Panc1 (cell line): Measurements from ENCODE around the gene KCNQ2. TPM values are rescaled to one million over a fixed set of nuclear protein-coding genes. Genes with fewer than 3 reads are reported as not detected.

Experiments
- ATAC-seq: fragments of 200-7000 bp; cut with Tn5 transposase; 2 replicates; pipeline ENCODE4 v1.9.1; 2020; ENCODE audit warnings: mild to moderate bottlenecking, moderate library complexity
- BruUV-seq: library from RNA; stranded (reverse); fragments of 400-500 nt; replicated peaks from 2 replicates; lab custom pipeline; 2021; lab: Mats Ljungman, UMichigan
- CTCF ChIA-PET: fragments of 300-600 bp; sonication (Branson Sonifier 250); formaldehyde crosslinking; loops from one replicate; lab custom pipeline; 2022; ENCODE audit warnings: antibody characterized with exemption; lab: Charles Lee
- POLR2A ChIA-PET: fragments of 300-600 bp; sonication (Branson Sonifier 250); formaldehyde crosslinking; loops from one replicate; lab custom pipeline; 2022; ENCODE audit warnings: antibody characterized with exemption; lab: Charles Lee
- DNase-seq: peaks from one replicate; pipeline ENCODE4 v3.0.0-alpha.2; 2010; ENCODE audit warnings: low read depth, low spot score
- H3K27ac ChIP-seq: 2 replicates; pipeline ENCODE4 v1.5.1; 2011; ENCODE audit warnings: mild to moderate bottlenecking, low read length, inconsistent platforms
- H3K27me3 ChIP-seq: fragments of 200-500 bp; sonication (Bioruptor generic); 2 replicates; pipeline ENCODE4 v1.6.0; 2014; ENCODE audit warnings: low read length, inconsistent platforms; ENCODE audit not compliant: control insufficient read depth, insufficient read depth
- H3K36me3 ChIP-seq: fragments of 200-500 bp; sonication (Bioruptor generic); 2 replicates; pipeline ENCODE4 v1.5.1; 2014; ENCODE audit warnings: inconsistent platforms, mild to moderate bottlenecking, low read length, moderate library complexity; ENCODE audit not compliant: control insufficient read depth, insufficient read depth
- H3K4me1 ChIP-seq: 2 replicates; pipeline ENCODE4 v1.5.1; 2011; ENCODE audit warnings: inconsistent platforms, mild to moderate bottlenecking, low read length, moderate library complexity; ENCODE audit not compliant: control insufficient read depth, insufficient read depth
- H3K4me3 ChIP-seq, 2 experiments: 2 replicates each; pipeline ENCODE4 v1.5.1; 2011 to 2012; ENCODE audit warnings: low read depth in 2 of 2, low read length in 2 of 2, mild to moderate bottlenecking in 2 of 2, inconsistent platforms in 1 of 2, moderate library complexity in 1 of 2
- H3K9me3 ChIP-seq: fragments of 200-500 bp; sonication (Bioruptor generic); 2 replicates; pipeline ENCODE4 v1.5.1; 2014; ENCODE audit warnings: low read depth, mild to moderate bottlenecking, inconsistent platforms, low read length, moderate library complexity; ENCODE audit not compliant: control insufficient read depth, insufficient read depth
- CTCF ChIP-seq: fragments of 450-650 bp; IDR thresholded peaks from 2 replicates; pipeline ENCODE4 v1.5.1; 2017; ENCODE audit warnings: mild to moderate bottlenecking
- POLR2AphosphoS5 ChIP-seq: IDR thresholded peaks from 2 replicates; pipeline ENCODE4 v1.6.1; 2012; ENCODE audit warnings: mild to moderate bottlenecking, low read depth, low read length, moderate library complexity
- REST ChIP-seq, 2 experiments: IDR thresholded peaks; 2 replicates each; pipeline ENCODE4 v1.6.1; 2011 to 2012; ENCODE audit warnings: low read depth in 2 of 2, control low read depth in 1 of 2, low read length in 1 of 2, mild to moderate bottlenecking in 1 of 2, moderate library complexity in 1 of 2; ENCODE audit not compliant: insufficient read depth in 1 of 2
- SIN3A ChIP-seq: IDR thresholded peaks from 2 replicates; pipeline ENCODE4 v1.6.1; 2012; ENCODE audit warnings: low read depth, mild to moderate bottlenecking, low read length, moderate library complexity, borderline replicate concordance; ENCODE audit not compliant: insufficient read depth
- TCF7L2 ChIP-seq: IDR thresholded peaks from 2 replicates; pipeline ENCODE4 v1.6.1; 2011; ENCODE audit warnings: mild to moderate bottlenecking, low read depth, low read length, inconsistent platforms
- in situ Hi-C: cut with HindIII; loops from 2 replicates; pipeline ENCODE4 v1.10.0; 2016; ENCODE audit warnings: low sequenced_read_pairs, low pct_unique_long_range_greater_than_20kb
- intact Hi-C: fragments of 100-400 bp; cut with micrococcal nuclease; formaldehyde crosslinking; loops from one replicate; pipeline ENCODE4 v1.10.0; 2022; ENCODE audit not compliant: unreplicated experiment
- total RNA-seq: library from RNA; stranded (reverse); gene quantifications from one replicate; pipeline ENCODE4 v1.2.1, GENCODE V29; 2021; ENCODE audit not compliant: unreplicated experiment

KCNQ2 gene
- total RNA-seq, 1 experiment from 2014 or later: 19.4 TPM

GRCh38 chr20:63448031-63448430 is 24.4 kb downstream of the KCNQ2 start:
- ATAC-seq (no peak), DNase-seq (no peak)
- no peaks in the 10 kb centered on the region for H3K27me3 ChIP-seq
- H3K4me3 ChIP-seq: no peak overlapping the region
- H3K9me3 ChIP-seq: no peaks in the 10 kb centered on the region
- peaks cover 3% of the 10 kb centered on the region; the same call in 1 of the 2 replicates for H3K4me1 ChIP-seq
- TF ChIP-seq SIN3A (no peak), CTCF (no peak), TCF7L2 (no peak), REST (IDR thresholded peaks at IDR 0.05; ENCODE audit: insufficient read depth in 1 of 2, low read depth in 2 of 2, low read length in 1 of 2) (no peak), POLR2AphosphoS5 (no peak)
- ChIA-PET CTCF (no interaction called here), POLR2A (no interaction called here)
- no peaks in the 10 kb centered on the region for H3K36me3 ChIP-seq
- in situ Hi-C loops (no loop called here), intact Hi-C loops (no loop called here)
- no peak overlapping the region for H3K27ac ChIP-seq
- BruUV-seq: no TSS peak

DNA sequence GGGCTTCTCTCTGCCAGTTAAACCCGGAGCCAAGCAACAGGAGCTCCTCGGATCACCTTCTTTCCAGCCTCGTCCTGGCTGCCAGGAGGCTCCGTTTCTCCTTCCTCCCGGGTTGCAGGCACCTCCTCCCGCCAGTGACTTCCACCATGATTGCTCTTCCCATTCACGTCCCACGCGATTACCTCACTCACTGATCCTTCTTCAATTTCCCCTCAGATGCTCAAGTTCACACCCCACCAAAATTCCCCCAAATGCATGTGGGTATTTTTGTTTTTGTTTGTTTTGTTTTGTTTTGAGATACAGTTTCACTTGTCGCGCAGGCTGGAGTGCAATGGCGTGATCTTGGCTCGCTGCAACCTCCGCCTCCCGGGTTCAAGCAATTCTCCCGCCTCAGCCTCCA is 25.1 kb downstream of the KCNQ2 start:
- in situ Hi-C loops: no loop called here
- H3K36me3 ChIP-seq: no peaks in the 10 kb centered on the region
- DNase-seq (no peak), ATAC-seq (no peak)
- intact Hi-C loops: no loop called here
- TF ChIP-seq SIN3A: no peak
- TF ChIP-seq CTCF: no peak
- no peak for TF ChIP-seq POLR2AphosphoS5
- TF ChIP-seq REST (IDR thresholded peaks at IDR 0.05; ENCODE audit: insufficient read depth in 1 of 2, low read depth in 2 of 2, low read length in 1 of 2): no peak
- TF ChIP-seq TCF7L2: no peak
- H3K27me3 ChIP-seq: no peaks in the 10 kb centered on the region
- POLR2A ChIA-PET: interaction anchor here (0.8 kb wide), 1 partner anchor 50 kb away, joined by 3 read pairs; no protein-coding TSS in a partner anchor
- no peaks in the 10 kb centered on the region for H3K9me3 ChIP-seq
- H3K27ac ChIP-seq: no peak overlapping the region
- BruUV-seq: no TSS peak
- no peak overlapping the region for H3K4me3 ChIP-seq
- CTCF ChIA-PET: no interaction called here
- H3K4me1 ChIP-seq: peaks cover 3% of the 10 kb centered on the region; the same call in 1 of the 2 replicates
